BE2C (cell line): Measurements from ENCODE around the gene TBXA2R. TPM values are rescaled to one million over a fixed set of nuclear protein-coding genes. Genes with fewer than 3 reads are reported as not detected.

Experiments used
- DNase-seq: peaks from one replicate; pipeline ENCODE4 v3.0.0-alpha.2; 2020
- H3K27me3 ChIP-seq: fragments of 250-450 bp; sonication (Bioruptor Pico); 2 replicates; pipeline ENCODE4 v1.5.1; 2020; ENCODE audit warnings: mild to moderate bottlenecking
- H3K36me3 ChIP-seq: fragments of 250-450 bp; sonication (Bioruptor Pico); 2 replicates; pipeline ENCODE4 v1.5.1; 2020; ENCODE audit warnings: mild to moderate bottlenecking
- H3K4me1 ChIP-seq: fragments of 250-450 bp; sonication (Bioruptor Pico); 2 replicates; pipeline ENCODE4 v1.5.1; 2020
- H3K4me3 ChIP-seq: 2 replicates; pipeline ENCODE4 v1.5.1; 2011; ENCODE audit warnings: low read depth, low read length
- H3K9me3 ChIP-seq: fragments of 250-450 bp; sonication (Bioruptor Pico); 2 replicates; pipeline ENCODE4 v1.5.1; 2020
- CTCF ChIP-seq: IDR thresholded peaks from 2 replicates; pipeline ENCODE4 v1.5.1; 2012; ENCODE audit warnings: mild to moderate bottlenecking, low read depth, low read length
- polyA plus RNA-seq: library from polyadenylated mRNA; unstranded; fragments of >200 nt; gene quantifications from one replicate; pipeline ENCODE4 v1.2.1, GENCODE V29; 2012; ENCODE audit warnings: low read depth, missing spikeins; ENCODE audit not compliant: insufficient read length, insufficient read depth

Gene TBXA2R
- not detected for polyA plus RNA-seq

- Histone ChIP-seq H3K27me3 (no peaks in the 10 kb centered on the region), H3K9me3 (no peaks in the 10 kb centered on the region), H3K4me3 (peak within 1 kb of the TSS; percentile 52), H3K4me1 (no peaks in the 10 kb centered on the region), H3K36me3 (peaks cover 17% of the 10 kb centered on the region)
- peak; percentile 81 for DNase-seq
- TF ChIP-seq CTCF: no peak
Measured at GRCh38 chr19:3606690-3607289, at the start of gene TBXA2R. Gene TBXA2R, minus strand, starts transcription at chr19:3606875. Its CDS starts 6,241 bp downstream, at chr19:3600634.

GRCh38 chr19:3656073-3656746 is 49.5 kb upstream of the TBXA2R start:
- Histone ChIP-seq H3K4me3 (no peak overlapping the region), H3K36me3 (peaks cover 6% of the 10 kb centered on the region), H3K4me1 (no peaks in the 10 kb centered on the region), H3K27me3 (no peaks in the 10 kb centered on the region), H3K9me3 (no peaks in the 10 kb centered on the region)
- no peak for DNase-seq
- no peak for TF ChIP-seq CTCF

GRCh38 chr19:3655402-3656072 is 48.9 kb upstream of the TBXA2R start:
- no peak overlapping the region for H3K4me3 ChIP-seq
- no peaks in the 10 kb centered on the region for H3K4me1 ChIP-seq
- peak; percentile 44 for DNase-seq
- no peak for TF ChIP-seq CTCF
- H3K9me3 ChIP-seq: no peaks in the 10 kb centered on the region
- H3K27me3 ChIP-seq: no peaks in the 10 kb centered on the region
- H3K36me3 ChIP-seq: peaks cover 6% of the 10 kb centered on the region

GRCh38 chr19:3653865-3654513 is 47.3 kb upstream of the TBXA2R start:
- DNase-seq: peak; percentile 46
- Histone ChIP-seq H3K9me3 (no peaks in the 10 kb centered on the region), H3K4me3 (no peak overlapping the region), H3K4me1 (no peaks in the 10 kb centered on the region), H3K27me3 (no peaks in the 10 kb centered on the region), H3K36me3 (peaks cover 6% of the 10 kb centered on the region)
- peak; percentile 23; the same call in 1 of the 2 replicates for TF ChIP-seq CTCF

- no peaks in the 10 kb centered on the region for H3K9me3 ChIP-seq
- H3K27me3 ChIP-seq: no peaks in the 10 kb centered on the region
- no peak for TF ChIP-seq CTCF
- no peak for DNase-seq
- peaks cover 6% of the 10 kb centered on the region for H3K36me3 ChIP-seq
- no peak overlapping the region for H3K4me3 ChIP-seq
- H3K4me1 ChIP-seq: no peaks in the 10 kb centered on the region
Measured at GRCh38 chr19:3653081-3653795, 46.6 kb upstream of the TBXA2R start.
